ENCODE measurements around the gene IGF2BP3. TPM values are rescaled to one million over a fixed set of nuclear protein-coding genes. Genes with fewer than 3 reads are reported as not detected.

IGF2BP3 gene
- total and polyA plus RNA-seq, 2 donors (not counting 3 experiments of a cell fraction or from before 2014, with no cell fraction given), result 41.2 to 111 TPM

- H3K36me3 ChIP-seq (ENCODE audit: control insufficient read depth in 2 of 2, extremely low read depth in 1 of 2, insufficient read depth in 2 of 2, low read length in 2 of 2), result no peaks in the 10 kb centered on the region
- no peak overlapping the region for H3K4me2 ChIP-seq (ENCODE audit: insufficient read depth, low read length)
- TF ChIP-seq MAX (IDR thresholded peaks at IDR 0.05; ENCODE audit: insufficient read depth, insufficient read length) (no peak), FOS (IDR thresholded peaks at IDR 0.05; ENCODE audit: borderline replicate concordance, insufficient read depth, low read length) (no peak), EZH2 (IDR thresholded peaks at IDR 0.05; ENCODE audit: borderline replicate concordance, low read depth, low read length, severe bottlenecking) (no peak), POLR2A (IDR thresholded peaks at IDR 0.05; ENCODE audit: low read depth, low read length) (no peak), GATA2 (IDR thresholded peaks at IDR 0.05; ENCODE audit: insufficient read depth, insufficient read length, low read depth, low read length) (no peak), JUN (IDR thresholded peaks at IDR 0.05; ENCODE audit: borderline replicate concordance, insufficient read depth, insufficient read length, low read depth) (no peak), POLR2AphosphoS5 (IDR thresholded peaks at IDR 0.05; ENCODE audit: insufficient read depth, low read depth, low read length) (no peak), MYC (IDR thresholded peaks at IDR 0.05; ENCODE audit: low read depth, low read length) (no peak), CTCF (IDR thresholded peaks at IDR 0.05; ENCODE audit: extremely low read depth in 1 of 2, insufficient read depth in 1 of 2, low read depth in 1 of 2, low read length in 2 of 2) (no peak)
- BruUV-seq (replicated peaks), result no TSS peak
- no peak overlapping the region for H3K27ac ChIP-seq (ENCODE audit: insufficient read depth, low read depth, low read length)
- no peak for FAIRE-seq
- no peak for DNase-seq (ENCODE audit: low read depth, low spot score)
- H3K4me1 ChIP-seq (ENCODE audit: control insufficient read depth, extremely low read depth, insufficient read depth, low read length), result no peaks in the 10 kb centered on the region
- H3K9me3 ChIP-seq (replicated peaks; ENCODE audit: control insufficient read depth, insufficient read depth, low read length), result no peaks in the 10 kb centered on the region
- H3K79me2 ChIP-seq (ENCODE audit: control insufficient read depth, insufficient read depth, low read length), result peaks cover 64% of the 10 kb centered on the region
- H4K20me1 ChIP-seq (replicated peaks; ENCODE audit: control insufficient read depth, extremely low read depth, insufficient read depth, low read length), result no peaks in the 10 kb centered on the region
- dilution Hi-C loops (cut with MboI; ENCODE audit: extremely low pct_ligation_motif_present, low sequenced_read_pairs) (no loop called here), intact Hi-C loops (cut with micrococcal nuclease) (no loop called here)
- no peak overlapping the region for H3K9ac ChIP-seq (replicated peaks; ENCODE audit: extremely low read depth, insufficient read depth, low read length)
- H3K27me3 ChIP-seq (ENCODE audit: control insufficient read depth in 2 of 2, insufficient read depth in 2 of 2, low read length in 2 of 2), result no peaks in the 10 kb centered on the region
- no peak overlapping the region for H2AFZ ChIP-seq (ENCODE audit: low read depth, low read length)
- no peaks in the 10 kb centered on the region for H3K9me1 ChIP-seq (replicated peaks; ENCODE audit: control insufficient read depth, extremely low read depth, insufficient read depth, low read length)
- ChIA-PET CTCF (no interaction called here), POLR2A (no interaction called here)
- H3K4me3 ChIP-seq (replicated peaks in 1 of 3; ENCODE audit: insufficient read depth in 1 of 3, low read depth in 1 of 3, low read length in 3 of 3), result no peak overlapping the region
Measured at GRCh38 chr7:23387583-23387982, 82.7 kb downstream of the IGF2BP3 start.

Data from endothelial cell of umbilical vein (primary cell).